GM15510 (cell line): Measurements from ENCODE around the gene CAMKK2.

Experiments used
- POLR2A ChIP-seq: IDR thresholded peaks from 3 replicates; pipeline ENCODE4 v1.6.1; 2011; ENCODE audit warnings: borderline replicate concordance; ENCODE audit not compliant: insufficient read length; ENCODE audit errors: extremely low read depth

CAMKK2 gene

GRCh38 chr12:121239351-121240061 lies 57.0 kb downstream of the CAMKK2 start:
- TF ChIP-seq POLR2A, result no peak

- TF ChIP-seq POLR2A, result no peak
These were observed 57.7 kb downstream of the CAMKK2 start for GRCh38 chr12:121238604-121239350.

GRCh38 chr12:121238086-121238485 lies 58.4 kb downstream of the CAMKK2 start:
- no peak for TF ChIP-seq POLR2A

GRCh38 chr12:121237415-121237814 lies 59.1 kb downstream of the CAMKK2 start:
- TF ChIP-seq POLR2A, result no peak

GRCh38 chr12:121236776-121237175 lies 59.7 kb downstream of the CAMKK2 start:
- no peak for TF ChIP-seq POLR2A

GRCh38 chr12:121233628-121234020 lies 62.9 kb downstream of the CAMKK2 start:
- no peak for TF ChIP-seq POLR2A

GRCh38 chr12:121232977-121233627 lies 63.4 kb downstream of the CAMKK2 start:
- no peak for TF ChIP-seq POLR2A

- no peak for TF ChIP-seq POLR2A
These were observed 64.3 kb downstream of the CAMKK2 start for GRCh38 chr12:121232163-121232562.

GRCh38 chr12:121230538-121230907 lies 66.0 kb downstream of the CAMKK2 start:
- TF ChIP-seq POLR2A, result no peak

- TF ChIP-seq POLR2A, result no peak
These were observed 67.4 kb downstream of the CAMKK2 start for GRCh38 chr12:121228919-121229665.

- peak; percentile 36 for TF ChIP-seq POLR2A
These were observed 69.2 kb downstream of the CAMKK2 start for GRCh38 chr12:121227294-121227693.

GRCh38 chr12:121226399-121226798 lies 70.1 kb downstream of the CAMKK2 start:
- no peak for TF ChIP-seq POLR2A

GRCh38 chr12:121224591-121224990 lies 71.9 kb downstream of the CAMKK2 start:
- TF ChIP-seq POLR2A, result no peak

GRCh38 chr12:121223292-121224285 lies 72.9 kb downstream of the CAMKK2 start:
- TF ChIP-seq POLR2A, result no peak
